Measurements from ENCODE around the gene ZC3H7B.
"Not testable (repeated sequence)": the region's sequence is repeated elsewhere in the genome, so short reads cannot be mapped to it uniquely, and the experiment has no call there.

- not testable (repeated sequence) for TF ChIP-seq POLR2AphosphoS5, CTCF (IDR thresholded peaks at IDR 0.05)
Observed at GRCh38 chr22:41294816-41295215, 6.5 kb upstream of the ZC3H7B start.

All from prostate gland (tissue), 2 donors.